H1 (cell line): ENCODE measurements around the gene ARHGEF25. TPM values are rescaled to one million over a fixed set of nuclear protein-coding genes. Genes with fewer than 3 reads are reported as not detected.

Experiments used
- CTCF ChIA-PET: fragments of 300-600 bp; sonication (Branson Sonifier 250); formaldehyde crosslinking; loops from one replicate; lab custom pipeline; 2021; ENCODE audit not compliant: partially characterized antibody; lab: Charles Lee
- POLR2A ChIA-PET: fragments of 300-600 bp; sonication (Branson Sonifier 250); formaldehyde crosslinking; loops from one replicate; lab custom pipeline; 2021; ENCODE audit warnings: inconsistent platforms; ENCODE audit not compliant: partially characterized antibody; lab: Charles Lee
- DNase-seq, 2 experiments: peaks; one replicate each; pipeline versions ENCODE4 v3.0.0 to v3.0.0-alpha.2; 2010 to 2022; ENCODE audit warnings: low spot score in 2 of 2, low read depth in 1 of 2, mixed read lengths in 1 of 2
- FAIRE-seq: peaks from 2 replicates; lab custom pipeline; 2011; peaks lifted over from hg19 to GRCh38; lab: Jason Lieb, UNC
- H2AFZ ChIP-seq: 2 replicates; pipeline ENCODE4 v1.8.1; 2012; ENCODE audit warnings: low read length, inconsistent platforms
- H2AK5ac ChIP-seq: 2 replicates; pipeline ENCODE4 v1.6.1; 2013; ENCODE audit warnings: low read depth, low read length
- H2BK120ac ChIP-seq: replicated peaks from 2 replicates; pipeline ENCODE3; 2013; ENCODE audit warnings: low read depth, low read length, inconsistent platforms
- H2BK12ac ChIP-seq: 2 replicates; pipeline ENCODE4 v1.6.1; 2013; ENCODE audit warnings: low read depth, low read length
- H2BK15ac ChIP-seq: 2 replicates; pipeline ENCODE4 v1.6.1; 2013; ENCODE audit warnings: low read length
- H2BK20ac ChIP-seq: 2 replicates; pipeline ENCODE4 v1.6.1; 2013; ENCODE audit warnings: low read length
- H2BK5ac ChIP-seq: 2 replicates; pipeline ENCODE4 v1.6.1; 2013; ENCODE audit warnings: low read depth, low read length
- H3K14ac ChIP-seq: 2 replicates; pipeline ENCODE4 v1.6.1; 2013; ENCODE audit warnings: inconsistent platforms; ENCODE audit not compliant: insufficient read length
- H3K18ac ChIP-seq: 2 replicates; pipeline ENCODE4 v1.6.1; 2013; ENCODE audit warnings: low read length; ENCODE audit errors: extremely low read depth
- H3K23ac ChIP-seq: 2 replicates; pipeline ENCODE4 v1.6.1; 2013; ENCODE audit warnings: inconsistent platforms; ENCODE audit not compliant: insufficient read length
- H3K23me2 ChIP-seq: 2 replicates; pipeline ENCODE4 v1.6.1; 2013; ENCODE audit warnings: low read depth, low read length
- H3K27ac ChIP-seq: 2 replicates; pipeline ENCODE4 v1.6.1; 2011; ENCODE audit warnings: low read depth, low read length, inconsistent platforms
- H3K27me3 ChIP-seq, 4 experiments: replicated peaks in 1 of 4; 1 replicate in 1 of 4; 2 replicates in 3 of 4; pipeline versions ENCODE4 v1.6.1 to v1.8.1; 2011 to 2013; ENCODE audit warnings: low read length in 3 of 4, mild to moderate bottlenecking in 3 of 4, inconsistent platforms in 2 of 4, mixed read lengths in 2 of 4, moderate library complexity in 1 of 4; ENCODE audit not compliant: control insufficient read depth in 3 of 4, insufficient read depth in 3 of 4; ENCODE audit errors: extremely low read depth in 1 of 4
- H3K36me3 ChIP-seq, 4 experiments: 2 replicates each; pipeline versions ENCODE4 v1.6.1 to v1.8.1; 2011 to 2013; ENCODE audit warnings: mild to moderate bottlenecking in 4 of 4, low read length in 3 of 4, moderate library complexity in 2 of 4, control low read depth in 1 of 4, inconsistent platforms in 1 of 4; ENCODE audit not compliant: insufficient read depth in 4 of 4, control insufficient read depth in 2 of 4
- H3K4ac ChIP-seq: replicated peaks from 2 replicates; pipeline ENCODE3; 2013; ENCODE audit warnings: low read length, low read depth, mixed read lengths, inconsistent platforms; ENCODE audit not compliant: insufficient read length
- H3K4me1 ChIP-seq, 4 experiments: replicated peaks in 1 of 4; 1 replicate in 1 of 4; 2 replicates in 3 of 4; pipeline versions ENCODE4 v1.6.1 to v1.8.1; 2011 to 2013; ENCODE audit warnings: low read length in 3 of 4, inconsistent platforms in 2 of 4, mixed read lengths in 1 of 4; ENCODE audit not compliant: insufficient read depth in 4 of 4, control insufficient read depth in 3 of 4
- H3K4me2 ChIP-seq, 2 experiments: 2 replicates each; pipeline versions ENCODE4 v1.6.1 to v1.8.1; 2011 to 2013; ENCODE audit warnings: low read depth in 2 of 2, low read length in 2 of 2, control low read depth in 1 of 2, inconsistent platforms in 1 of 2, mild to moderate bottlenecking in 1 of 2; ENCODE audit not compliant: insufficient read depth in 1 of 2
- H3K4me3 ChIP-seq, 4 experiments: fragments of 200-600, 300-600 bp in 1 of 4; sonication (generic), shearing (Covaris generic), sonication (Bioruptor Twin) in 1 of 4; 2 replicates each; pipeline versions ENCODE4 v1.5.1 to v1.8.1; 2011 to 2016; ENCODE audit warnings: low read length in 4 of 4, low read depth in 3 of 4, control low read depth in 2 of 4, inconsistent platforms in 2 of 4, mild to moderate bottlenecking in 2 of 4, mixed read lengths in 1 of 4, moderate library complexity in 1 of 4; ENCODE audit not compliant: insufficient read depth in 2 of 4; ENCODE audit errors: extremely low read depth in 1 of 4
- H3K56ac ChIP-seq: replicated peaks from 2 replicates; pipeline ENCODE3; 2013; ENCODE audit warnings: low read depth, mild to moderate bottlenecking, mixed read lengths, low read length, inconsistent platforms; ENCODE audit not compliant: insufficient read length
- H3K79me1 ChIP-seq: 2 replicates; pipeline ENCODE4 v1.6.1; 2013; ENCODE audit warnings: low read depth, low read length, control low read depth
- H3K79me2 ChIP-seq, 2 experiments: 2 replicates each; pipeline versions ENCODE4 v1.6.1 to v1.8.1; 2012 to 2013; ENCODE audit warnings: low read length in 2 of 2, mild to moderate bottlenecking in 2 of 2, inconsistent platforms in 1 of 2; ENCODE audit not compliant: insufficient read depth in 2 of 2, control insufficient read depth in 1 of 2
- H3K9ac ChIP-seq, 4 experiments: replicated peaks in 1 of 4; 1 replicate in 1 of 4; 2 replicates in 3 of 4; pipeline versions ENCODE4 v1.6.1 to v1.8.1; 2011 to 2013; ENCODE audit warnings: low read depth in 3 of 4, low read length in 3 of 4, control low read depth in 2 of 4, mild to moderate bottlenecking in 2 of 4, moderate library complexity in 2 of 4, inconsistent platforms in 1 of 4; ENCODE audit errors: extremely low read depth in 1 of 4
- H3K9me3 ChIP-seq, 2 experiments: 2 replicates each; pipeline versions ENCODE4 v1.6.1 to v1.8.1; 2012 to 2013; ENCODE audit warnings: mild to moderate bottlenecking in 2 of 2, moderate library complexity in 2 of 2, control low read depth in 1 of 2, inconsistent platforms in 1 of 2, low read depth in 1 of 2, low read length in 1 of 2, mixed read lengths in 1 of 2; ENCODE audit not compliant: insufficient read depth in 2 of 2
- H4K20me1 ChIP-seq, 2 experiments: replicated peaks in 1 of 2; 2 replicates each; pipeline versions ENCODE3 to v1.8.1; 2011 to 2013; ENCODE audit warnings: inconsistent platforms in 2 of 2, low read length in 2 of 2, mild to moderate bottlenecking in 1 of 2; ENCODE audit not compliant: insufficient read depth in 2 of 2, control insufficient read depth in 1 of 2
- H4K5ac ChIP-seq: 2 replicates; pipeline ENCODE4 v1.6.1; 2013; ENCODE audit warnings: low read length, low read depth, mixed read lengths, inconsistent platforms; ENCODE audit not compliant: insufficient read length
- H4K8ac ChIP-seq: 2 replicates; pipeline ENCODE4 v1.8.0; 2013; ENCODE audit warnings: mild to moderate bottlenecking, moderate library complexity, low read length, inconsistent platforms; ENCODE audit not compliant: insufficient read depth; ENCODE audit errors: extremely low read depth
- H4K91ac ChIP-seq: replicated peaks from 2 replicates; pipeline ENCODE3; 2013; ENCODE audit warnings: low read length, mixed read lengths, inconsistent platforms; ENCODE audit not compliant: insufficient read length
- BCL11A ChIP-seq, 2 experiments: IDR thresholded peaks; one replicate each; pipeline ENCODE4 v1.6.1; 2011; ENCODE audit warnings: low read depth in 2 of 2, low read length in 2 of 2, mild to moderate bottlenecking in 2 of 2
- BRCA1 ChIP-seq: IDR thresholded peaks from 2 replicates; pipeline ENCODE4 v1.6.1; 2012; ENCODE audit warnings: low read depth, low read length, improper control_type of control experiment
- CEBPB ChIP-seq: IDR thresholded peaks from 2 replicates; pipeline ENCODE4 v1.6.1; 2012; ENCODE audit warnings: low read depth, low read length
- PHF8 ChIP-seq: fragments of 200-600 bp; sonication (generic); conservative IDR thresholded peaks from 2 replicates; pipeline ENCODE4 v1.7.1; 2012; ENCODE audit warnings: low read depth, mild to moderate bottlenecking, inconsistent platforms, low read length, moderate library complexity
- SAP30 ChIP-seq: fragments of 300-600 bp; sonication (generic); IDR thresholded peaks from 2 replicates; pipeline ENCODE4 v1.7.1; 2012; ENCODE audit warnings: low read length, moderate library complexity, mild to moderate bottlenecking, inconsistent platforms; ENCODE audit not compliant: insufficient read depth, insufficient replicate concordance
- SIX5 ChIP-seq: IDR thresholded peaks from 2 replicates; pipeline ENCODE4 v1.6.1; 2011; ENCODE audit warnings: mild to moderate bottlenecking, low read depth, low read length
- SP4 ChIP-seq: IDR thresholded peaks from 2 replicates; pipeline ENCODE4 v1.6.1; 2012; ENCODE audit warnings: low read length, inconsistent platforms
- WGBS, 2 experiments: shearing (Covaris generic) in 1 of 2; methylation state at CpG; one replicate each; pipeline versions ENCODE4 v1.1.6 to v1.1.7; 2013 to 2015; ENCODE audit warnings: low lambda C conversion rate in 2 of 2, mixed read lengths in 2 of 2, inconsistent platforms in 1 of 2, low coverage in 1 of 2, missing lambda C conversion rate in 1 of 2; ENCODE audit not compliant: insufficient replicate concordance in 2 of 2, insufficient coverage in 1 of 2, insufficient read length in 1 of 2; ENCODE audit errors: extremely low coverage in 1 of 2, missing lambda C conversion rate in 1 of 2; 5-methylcytosine and 5-hydroxymethylcytosine counted together
- polyA plus RNA-seq, 7 experiments: library from polyadenylated mRNA; depleted of rRNA in 3 of 7; stranded (reverse) in 5 of 7; unstranded in 2 of 7; fragments of >200 nt in 5 of 7; fragments of 200-250 nt in 2 of 7; gene quantifications; 1 replicate in 5 of 7; 2 replicates in 1 of 7; 4 replicates in 1 of 7; pipeline versions ENCODE4 v1.2.1 to v1.2.3, GENCODE V29; 2011 to 2013; ENCODE audit warnings: missing spikeins in 2 of 7, mixed read lengths in 2 of 7
- total RNA-seq: library from RNA; stranded (reverse); fragmentation: NEBNext Ultra II Directional; extraction: Animal tissue kit (Norgen Biotek cat#: 25700); gene quantifications from 2 replicates; pipeline ENCODE4 v1.2.1, GENCODE V29; 2021
- TF ChIP-seq, protein P1 (sequence below): IDR thresholded peaks from 2 replicates; pipeline ENCODE4 v1.6.1; 2011; ENCODE audit warnings: low read length, improper control_type of control experiment
- TF ChIP-seq, protein P2 (sequence below): IDR thresholded peaks from 2 replicates; pipeline ENCODE4 v1.6.1; 2012; ENCODE audit warnings: inconsistent platforms

ARHGEF25 gene
- total and polyA plus RNA-seq, 2 of the 8 experiments (the other 6 are each of a cell fraction or from before 2014, with no cell fraction given), result 5.9 to 8.8 TPM

DNA sequence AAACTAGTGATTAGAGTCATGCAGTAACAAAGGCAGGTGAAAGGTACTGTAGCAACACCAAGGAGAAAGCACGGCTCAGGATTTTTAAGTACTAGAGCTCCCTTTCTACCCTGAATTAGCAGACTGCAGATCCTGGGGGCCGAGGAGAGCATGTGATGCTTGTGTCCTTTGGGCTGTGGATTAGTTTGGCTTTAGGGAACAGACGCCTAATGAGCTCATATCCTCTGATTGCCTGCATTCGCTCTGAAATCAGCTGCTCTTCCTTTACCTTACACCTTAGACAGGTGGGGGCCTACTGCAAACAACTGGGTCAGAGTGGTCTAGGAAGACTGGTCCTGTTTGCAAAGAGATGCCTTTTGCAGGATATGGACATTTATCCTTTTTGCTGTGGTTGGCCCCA lies 18.0 kb upstream of the ARHGEF25 start:
- Histone ChIP-seq H3K23me2 (peaks cover 15% of the 10 kb centered on the region; the same call in 1 of the 2 replicates), H2BK5ac (no peak overlapping the region), H4K8ac (no peak overlapping the region), H2BK12ac (no peak overlapping the region), H3K4me3 (no peak overlapping the region; a peak in 1 of 8 replicates), H3K79me1 (0 out of 2 replicates have a peak, but pooled peaks cover 3% of the 10 kb centered on the region), H2AFZ (no peak overlapping the region), H3K79me2 (peaks cover 5 to 20% of the 10 kb centered on the region in 2 experiments; a peak in 3 of 4 replicates), H2BK120ac (no peak overlapping the region), H2BK20ac (no peak overlapping the region), H3K18ac (no peak overlapping the region), H3K36me3 (peaks cover 0 to 8% (median 3%) of the 10 kb centered on the region in 4 experiments; a peak in 2 of 8 replicates), H3K14ac (no peak overlapping the region), H4K5ac (no peak overlapping the region), H3K9ac (no peak overlapping the region), H4K20me1 (peaks cover 2 to 4% of the 10 kb centered on the region in 2 experiments), H3K23ac (no peak overlapping the region), H3K4me1 (peaks cover 2 to 7% (median 3%) of the 10 kb centered on the region in 4 experiments; a peak in 6 of 7 replicates), H2AK5ac (no peak overlapping the region), H3K4me2 (peak overlapping the region in 1 of 2 experiments; percentile 83; a peak in 2 of 4 replicates), H3K9me3 (no peaks in the 10 kb centered on the region), H3K27ac (no peak overlapping the region), H3K4ac (no peak overlapping the region), H2BK15ac (no peak overlapping the region), H3K56ac (no peak overlapping the region), H4K91ac (no peak overlapping the region), H3K27me3 (no peaks in the 10 kb centered on the region)
- no peak for TF ChIP-seq SP4
- TF ChIP-seq, protein P1, sequence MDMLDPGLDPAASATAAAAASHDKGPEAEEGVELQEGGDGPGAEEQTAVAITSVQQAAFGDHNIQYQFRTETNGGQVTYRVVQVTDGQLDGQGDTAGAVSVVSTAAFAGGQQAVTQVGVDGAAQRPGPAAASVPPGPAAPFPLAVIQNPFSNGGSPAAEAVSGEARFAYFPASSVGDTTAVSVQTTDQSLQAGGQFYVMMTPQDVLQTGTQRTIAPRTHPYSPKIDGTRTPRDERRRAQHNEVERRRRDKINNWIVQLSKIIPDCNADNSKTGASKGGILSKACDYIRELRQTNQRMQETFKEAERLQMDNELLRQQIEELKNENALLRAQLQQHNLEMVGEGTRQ, result no peak
- no peak for TF ChIP-seq PHF8
- TF ChIP-seq, protein P2, sequence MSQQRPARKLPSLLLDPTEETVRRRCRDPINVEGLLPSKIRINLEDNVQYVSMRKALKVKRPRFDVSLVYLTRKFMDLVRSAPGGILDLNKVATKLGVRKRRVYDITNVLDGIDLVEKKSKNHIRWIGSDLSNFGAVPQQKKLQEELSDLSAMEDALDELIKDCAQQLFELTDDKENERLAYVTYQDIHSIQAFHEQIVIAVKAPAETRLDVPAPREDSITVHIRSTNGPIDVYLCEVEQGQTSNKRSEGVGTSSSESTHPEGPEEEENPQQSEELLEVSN, result no peak
- no peak for TF ChIP-seq SAP30
- no peak for TF ChIP-seq CEBPB
- no peak for TF ChIP-seq BCL11A (IDR thresholded peaks at IDR 0.05; ENCODE audit: low read depth in 2 of 2, low read length in 2 of 2)
- TF ChIP-seq SIX5, result no peak
- TF ChIP-seq BRCA1, result no peak
- FAIRE-seq (no peak), DNase-seq (no peak)
- ChIA-PET POLR2A (interaction anchor here (0.7 to 6.2 kb wide), 7 partner anchors 10 to 326 kb away, joined by 3 to 60 read pairs (median 3); partner anchors contain the start of genes DTX3, EEF1AKMT3, METTL1 and TSPAN31), CTCF (interaction anchor here (0.8 to 6.1 kb wide), 9 partner anchors 11 to 127 kb away, joined by 4 to 40 read pairs (median 5); partner anchors contain the start of genes DTX3 and OS9)
- WGBS, 2 experiments, result 84% methylated on average over 4 of the region's 4 CpGs; no CpG with 5 or more reads in 1 of the 2 experiments
